ENCODE measurements around the gene CTIF.

DNA sequence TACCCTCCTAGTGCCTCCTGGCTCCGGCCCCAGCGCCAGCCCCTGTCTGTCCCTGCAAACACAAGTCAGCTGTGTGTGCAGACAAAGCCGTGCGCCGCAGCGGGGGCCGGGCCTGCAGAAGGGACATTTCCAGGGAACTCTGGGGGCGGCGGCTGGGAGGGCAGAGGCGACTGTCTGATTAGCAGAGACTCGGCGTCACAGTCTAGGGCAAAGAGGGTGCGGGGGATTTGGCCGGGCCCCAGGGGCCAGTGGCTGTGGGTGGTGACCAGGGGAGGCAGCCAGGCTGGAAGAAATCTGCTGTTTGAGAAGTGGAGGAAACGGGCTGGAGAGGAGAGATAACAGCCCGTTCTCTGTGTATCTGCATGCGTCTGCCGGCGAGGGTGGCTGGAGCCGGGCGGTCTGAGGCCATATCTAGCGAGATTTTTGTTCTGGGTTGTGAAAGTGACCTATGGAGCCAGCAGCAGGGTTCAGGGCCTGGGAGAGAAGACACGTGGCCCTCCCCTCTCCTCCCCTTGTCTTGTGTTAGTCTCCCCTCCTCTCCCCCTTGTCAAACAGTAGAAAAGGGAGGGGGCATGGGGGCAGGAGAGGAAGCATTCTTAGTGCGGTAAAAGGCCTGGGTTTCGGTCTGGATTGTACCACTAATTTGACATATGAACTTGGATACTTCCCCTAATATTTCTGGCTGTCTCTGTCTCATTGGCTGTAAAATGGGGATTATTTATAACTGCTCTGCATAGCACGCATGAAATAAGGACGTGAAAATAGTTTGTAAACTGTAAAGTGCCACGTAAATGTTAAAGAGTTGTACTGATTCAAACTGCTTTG, 242.5 kb downstream of the CTIF start:
- TF ChIP-seq TAF1 (IDR thresholded peaks at IDR 0.05; ENCODE audit: borderline replicate concordance, low read depth, low read length), result no peak
- no peak for TF ChIP-seq POLR2A (IDR thresholded peaks at IDR 0.05; ENCODE audit: low read depth, low read length)
- no peak for TF ChIP-seq POLR2AphosphoS5 (IDR thresholded peaks at IDR 0.05; ENCODE audit: low read depth, low read length)
